ENCODE data around the gene PRKG1.

- TF ChIP-seq POLR2A (IDR thresholded peaks at IDR 0.05; ENCODE audit: low read depth), result no peak
- TF ChIP-seq POLR2AphosphoS5 (IDR thresholded peaks at IDR 0.05), result no peak
- no peak for TF ChIP-seq CTCF (IDR thresholded peaks at IDR 0.05)
Observed at GRCh38 chr10:51892965-51893658, 818.8 kb downstream of the PRKG1 start.

Measured in esophagus muscularis mucosa (tissue), 3 donors.